Bone marrow (tissue), 2 donors: ENCODE results near the gene AZGP1.
"Not testable (repeated sequence)": the region's sequence is repeated elsewhere in the genome, so short reads cannot be mapped to it uniquely, and the experiment has no call there.

Source experiments
- DNase-seq, 2 donors: peaks; one replicate each; lab custom pipeline; 2025; lab: John Stamatoyannopoulos, UW

The AZGP1 gene

GRCh38 chr7:99997545-99998137, 21.8 kb upstream of the AZGP1 start:
- peak in 1 of 2 donors; percentile 56 for DNase-seq

- no peak for DNase-seq
These were observed 21.1 kb upstream of the AZGP1 start for GRCh38 chr7:99996755-99997544.

- DNase-seq = no peak
These were observed 19.0 kb upstream of the AZGP1 start for GRCh38 chr7:99994819-99995218.

GRCh38 chr7:99992330-99993038, 16.7 kb upstream of the AZGP1 start:
- no peak for DNase-seq

- DNase-seq = not testable (repeated sequence)
These were observed 15.7 kb upstream of the AZGP1 start for GRCh38 chr7:99991543-99991942.

- no peak for DNase-seq
These were observed 14.6 kb upstream of the AZGP1 start for GRCh38 chr7:99990460-99990852.

GRCh38 chr7:99987846-99988245, 12.0 kb upstream of the AZGP1 start:
- DNase-seq = no peak

- DNase-seq = not testable (repeated sequence)
These were observed 11.5 kb upstream of the AZGP1 start for GRCh38 chr7:99987306-99987705.

- no peak for DNase-seq
These were observed 8.8 kb upstream of the AZGP1 start for GRCh38 chr7:99984593-99984992.

GRCh38 chr7:99981066-99981465, 5.2 kb upstream of the AZGP1 start:
- DNase-seq = not testable (repeated sequence)

GRCh38 chr7:99980448-99980872, 4.6 kb upstream of the AZGP1 start:
- not testable (repeated sequence) for DNase-seq

GRCh38 chr7:99979814-99980225, 4.0 kb upstream of the AZGP1 start:
- DNase-seq = peak; percentile 10 to 11

- no peak for DNase-seq
These were observed 795 bp upstream of the AZGP1 start for GRCh38 chr7:99976626-99977025.

GRCh38 chr7:99974681-99975080, 1.1 kb downstream of the AZGP1 start:
- DNase-seq = no peak

GRCh38 chr7:99973817-99974216, 2.0 kb downstream of the AZGP1 start:
- DNase-seq = not testable (repeated sequence)

GRCh38 chr7:99971242-99971641, 4.6 kb downstream of the AZGP1 start:
- DNase-seq = no peak

GRCh38 chr7:99969813-99970212, 6.0 kb downstream of the AZGP1 start:
- not testable (repeated sequence) for DNase-seq

GRCh38 chr7:99969298-99969697, 6.5 kb downstream of the AZGP1 start:
- DNase-seq = no peak

- DNase-seq = no peak
These were observed 17.1 kb downstream of the AZGP1 start for GRCh38 chr7:99958564-99959227.

GRCh38 chr7:99955247-99955646, 20.6 kb downstream of the AZGP1 start:
- no peak for DNase-seq

- DNase-seq = not testable (repeated sequence)
These were observed 21.2 kb downstream of the AZGP1 start for GRCh38 chr7:99954643-99955042.

GRCh38 chr7:99953649-99954048, 22.2 kb downstream of the AZGP1 start:
- peak in 1 of 2 donors; percentile 6 for DNase-seq
